Endodermal cell (in vitro differentiated cells): ENCODE measurements around the gene NTRK3. TPM values are rescaled to one million over a fixed set of nuclear protein-coding genes. Genes with fewer than 3 reads are reported as not detected.

Source experiments
- DNase-seq: peaks from one replicate; pipeline ENCODE4 v3.0.0-alpha.2; 2017
- H3K27ac ChIP-seq: 2 replicates; pipeline ENCODE4 v1.5.1; 2013; ENCODE audit warnings: mild to moderate bottlenecking, low read depth, low read length, moderate library complexity
- H3K27me3 ChIP-seq: 2 replicates; pipeline ENCODE4 v1.6.1; 2013; ENCODE audit warnings: mild to moderate bottlenecking, low read length, moderate library complexity; ENCODE audit not compliant: insufficient read depth, control insufficient read depth, poor library complexity, severe bottlenecking
- H3K36me3 ChIP-seq: 2 replicates; pipeline ENCODE4 v1.7.0; 2013; ENCODE audit warnings: mild to moderate bottlenecking, low read length, moderate library complexity; ENCODE audit not compliant: control insufficient read depth, insufficient read depth
- H3K4me1 ChIP-seq: one replicate; pipeline ENCODE4 v1.7.0; 2013; ENCODE audit warnings: low read length; ENCODE audit not compliant: control insufficient read depth, insufficient read depth
- H3K4me3 ChIP-seq: 2 replicates; pipeline ENCODE4 v1.5.1; 2013; ENCODE audit warnings: mild to moderate bottlenecking, low read length, moderate library complexity
- H3K9ac ChIP-seq: 2 replicates; pipeline ENCODE4 v1.6.1; 2013; ENCODE audit warnings: mild to moderate bottlenecking, low read length, moderate library complexity; ENCODE audit not compliant: poor library complexity, severe bottlenecking; ENCODE audit errors: extremely low read depth
- H3K9me3 ChIP-seq: 2 replicates; pipeline ENCODE4 v1.6.1; 2013; ENCODE audit warnings: mild to moderate bottlenecking, low read length, moderate library complexity; ENCODE audit not compliant: control insufficient read depth
- H3K27ac Mint-ChIP-seq: 2 replicates; pipeline ENCODE4 v1.8.0; 2020; ENCODE audit warnings: mixed read lengths
- H3K27me3 Mint-ChIP-seq: 2 replicates; pipeline ENCODE4 v1.8.0; 2021; ENCODE audit warnings: mild to moderate bottlenecking, mixed read lengths; ENCODE audit not compliant: insufficient read depth
- H3K36me3 Mint-ChIP-seq: 2 replicates; pipeline ENCODE4 v1.8.0; 2020; ENCODE audit warnings: low read depth, mixed read lengths
- H3K4me1 Mint-ChIP-seq: 2 replicates; pipeline ENCODE4 v1.8.0; 2020; ENCODE audit warnings: mixed read lengths
- H3K4me3 Mint-ChIP-seq: 2 replicates; pipeline ENCODE4 v1.8.0; 2020; ENCODE audit warnings: mild to moderate bottlenecking, moderate library complexity, mixed read lengths
- H3K9me3 Mint-ChIP-seq: 2 replicates; pipeline ENCODE4 v1.8.0; 2020; ENCODE audit warnings: mild to moderate bottlenecking, mixed read lengths
- WGBS, 2 experiments: methylation state at CpG; one replicate each; pipeline versions ENCODE4 v1.1.5 to v1.1.7; 2013; ENCODE audit warnings: missing lambda C conversion rate in 2 of 2, mixed read lengths in 1 of 2; ENCODE audit not compliant: insufficient coverage in 1 of 2, insufficient read length in 1 of 2; 5-methylcytosine and 5-hydroxymethylcytosine counted together
- total RNA-seq, 2 donors: library from RNA; stranded (reverse); fragmentation: NEBNext Ultra II Directional in 1 of 2; extraction: Animal tissue kit (Norgen Biotek cat#: 25700) in 1 of 2; gene quantifications; 2 replicates in 1 of 2; 3 replicates in 1 of 2; pipeline ENCODE4 v1.2.1, GENCODE V29; 2021
- TF ChIP-seq, protein P1 (sequence below): fragments of 200-600 bp; sonication (generic); conservative IDR thresholded peaks from 2 replicates; pipeline ENCODE4 v1.5.0; 2021; ENCODE audit warnings: antibody characterized with exemption, mild to moderate bottlenecking

NTRK3 gene
- total RNA-seq, 2 donors from 2014 or later: 0.11 to 0.86 TPM

DNA sequence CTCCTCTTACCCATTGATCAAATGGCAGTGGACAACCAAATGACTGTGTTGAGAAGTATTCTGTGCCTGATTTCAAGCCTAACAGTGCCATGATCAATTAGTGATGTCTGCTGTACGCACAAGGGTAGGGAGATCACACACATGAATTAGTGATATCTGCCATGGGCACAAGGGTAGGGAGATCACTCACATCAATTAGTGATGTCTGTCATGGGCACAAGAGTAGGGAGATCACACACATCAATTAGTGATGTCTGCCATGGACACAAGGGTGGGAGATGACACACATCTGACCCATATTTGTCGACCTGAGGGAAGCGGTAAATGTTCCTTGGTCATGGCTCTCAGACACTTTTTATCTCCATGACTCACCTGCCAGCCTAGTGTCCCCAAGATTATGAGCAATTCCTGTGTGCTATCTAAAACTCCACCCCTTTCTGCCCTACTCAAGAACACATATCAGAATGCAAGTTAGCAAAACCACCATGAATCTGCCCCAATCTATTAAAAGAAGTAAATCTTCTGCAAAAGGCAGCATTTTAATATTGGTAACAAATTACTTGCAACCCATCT, 165.0 kb downstream of the NTRK3 start:
- peaks cover 19% of the 10 kb centered on the region for H3K4me1 ChIP-seq
- TF ChIP-seq, protein P1, sequence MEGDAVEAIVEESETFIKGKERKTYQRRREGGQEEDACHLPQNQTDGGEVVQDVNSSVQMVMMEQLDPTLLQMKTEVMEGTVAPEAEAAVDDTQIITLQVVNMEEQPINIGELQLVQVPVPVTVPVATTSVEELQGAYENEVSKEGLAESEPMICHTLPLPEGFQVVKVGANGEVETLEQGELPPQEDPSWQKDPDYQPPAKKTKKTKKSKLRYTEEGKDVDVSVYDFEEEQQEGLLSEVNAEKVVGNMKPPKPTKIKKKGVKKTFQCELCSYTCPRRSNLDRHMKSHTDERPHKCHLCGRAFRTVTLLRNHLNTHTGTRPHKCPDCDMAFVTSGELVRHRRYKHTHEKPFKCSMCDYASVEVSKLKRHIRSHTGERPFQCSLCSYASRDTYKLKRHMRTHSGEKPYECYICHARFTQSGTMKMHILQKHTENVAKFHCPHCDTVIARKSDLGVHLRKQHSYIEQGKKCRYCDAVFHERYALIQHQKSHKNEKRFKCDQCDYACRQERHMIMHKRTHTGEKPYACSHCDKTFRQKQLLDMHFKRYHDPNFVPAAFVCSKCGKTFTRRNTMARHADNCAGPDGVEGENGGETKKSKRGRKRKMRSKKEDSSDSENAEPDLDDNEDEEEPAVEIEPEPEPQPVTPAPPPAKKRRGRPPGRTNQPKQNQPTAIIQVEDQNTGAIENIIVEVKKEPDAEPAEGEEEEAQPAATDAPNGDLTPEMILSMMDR: no peak
- no peak for DNase-seq

DNA sequence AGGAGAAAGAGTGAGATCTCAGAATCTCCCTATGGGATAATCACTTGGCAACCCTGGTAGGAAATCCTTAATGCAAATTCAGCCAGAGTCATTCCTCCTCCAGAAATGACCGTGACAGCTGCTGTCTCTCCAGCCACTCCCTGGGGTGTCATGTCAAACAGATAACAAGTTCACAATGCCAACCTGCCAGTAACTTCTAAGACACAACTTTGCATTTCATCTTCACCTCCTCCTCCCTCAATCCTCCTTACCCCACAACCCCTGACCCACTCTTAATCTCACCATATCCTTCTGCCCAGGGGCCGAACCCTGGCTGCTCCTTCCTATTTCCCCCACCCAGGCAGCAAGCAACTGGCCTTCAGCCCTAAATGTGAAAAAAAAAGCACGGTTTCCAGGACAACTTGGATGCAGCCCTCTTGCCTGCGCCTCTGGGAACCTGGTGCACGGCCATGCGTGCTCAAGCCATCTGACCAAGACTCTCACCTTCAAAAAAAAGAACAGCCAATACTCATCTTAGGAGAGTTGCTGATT, 166.0 kb downstream of the NTRK3 start:
- Mint-ChIP-seq H3K4me3 (no peak overlapping the region), H3K27ac (no peak overlapping the region)

More for the DNA sequence above, 165.0 kb downstream of the NTRK3 start:
- Mint-ChIP-seq H3K9me3 (peaks cover 10% of the 10 kb centered on the region), H3K27me3 (peaks cover 18% of the 10 kb centered on the region), H3K27ac (no peak overlapping the region), H3K36me3 (peaks cover 2% of the 10 kb centered on the region), H3K4me3 (no peak overlapping the region), H3K4me1 (peaks cover 28% of the 10 kb centered on the region)
- Histone ChIP-seq H3K4me3 (peak overlapping the region; percentile 16), H3K27me3 (peaks cover 12% of the 10 kb centered on the region), H3K9ac (no peak overlapping the region), H3K9me3 (peaks cover 6% of the 10 kb centered on the region), H3K27ac (no peak overlapping the region), H3K36me3 (no peaks in the 10 kb centered on the region)
- WGBS, 2 experiments: 94 to 95% methylated on average over 3 of the region's 3 CpGs

DNA sequence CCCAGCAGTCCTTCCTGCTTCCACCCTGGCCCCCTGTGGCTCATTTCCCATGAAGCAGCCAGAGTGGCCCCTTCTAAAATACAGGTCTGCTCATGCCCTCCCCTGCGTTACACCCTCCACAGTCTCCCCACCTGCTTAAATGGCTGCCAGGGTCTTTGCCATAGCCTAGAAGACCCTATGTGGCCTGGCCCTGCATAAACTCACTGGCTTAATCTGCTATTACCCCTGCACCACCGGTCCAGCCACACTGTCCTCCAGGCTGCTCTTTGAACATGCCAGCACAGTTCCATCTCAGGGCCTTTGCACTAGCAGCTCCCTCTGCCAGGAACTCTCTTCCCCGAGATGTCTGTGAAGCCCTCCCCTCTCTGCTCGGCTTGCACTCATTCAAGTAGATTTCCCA, 166.8 kb downstream of the NTRK3 start:
- TF ChIP-seq, protein P1: no peak
- Histone ChIP-seq H3K9ac (no peak overlapping the region), H3K9me3 (peaks cover 6% of the 10 kb centered on the region), H3K27ac (no peak overlapping the region), H3K36me3 (no peaks in the 10 kb centered on the region), H3K27me3 (no peaks in the 10 kb centered on the region), H3K4me1 (peaks cover 19% of the 10 kb centered on the region), H3K4me3 (no peak overlapping the region)
- no peak overlapping the region for H3K4me3 Mint-ChIP-seq
- no peak overlapping the region for H3K27ac Mint-ChIP-seq
- 77 to 78% methylated on average over 2 to 4 of the region's 4 CpGs for WGBS, 2 experiments
- no peak for DNase-seq
- H3K27me3 Mint-ChIP-seq: peaks cover 4% of the 10 kb centered on the region
- peaks cover 2% of the 10 kb centered on the region for H3K36me3 Mint-ChIP-seq
- peaks cover 10% of the 10 kb centered on the region for H3K9me3 Mint-ChIP-seq
- H3K4me1 Mint-ChIP-seq: peaks cover 28% of the 10 kb centered on the region

More for the DNA sequence above, 166.0 kb downstream of the NTRK3 start:
- peaks cover 19% of the 10 kb centered on the region for H3K4me1 ChIP-seq
- Mint-ChIP-seq H3K27me3 (peaks cover 8% of the 10 kb centered on the region), H3K36me3 (peaks cover 2% of the 10 kb centered on the region), H3K4me1 (peaks cover 28% of the 10 kb centered on the region), H3K9me3 (peaks cover 10% of the 10 kb centered on the region)
- H3K4me3 ChIP-seq: no peak overlapping the region
- H3K27me3 ChIP-seq: peaks cover 2% of the 10 kb centered on the region
- WGBS, 2 experiments: 29 to 53% methylated on average over 3 to 6 of the region's 6 CpGs
- TF ChIP-seq, protein P1: no peak
- peak; percentile 61 for DNase-seq
- peaks cover 6% of the 10 kb centered on the region for H3K9me3 ChIP-seq
- H3K36me3 ChIP-seq: no peaks in the 10 kb centered on the region
- peak overlapping the region; percentile 29 for H3K27ac ChIP-seq
- H3K9ac ChIP-seq: no peak overlapping the region
